Measurements from ENCODE around the gene LONRF2. TPM values are rescaled to one million over a fixed set of nuclear protein-coding genes. Genes with fewer than 3 reads are reported as not detected.

The LONRF2 gene
- total RNA-seq, 1 experiment from 2014 or later, result 2.7 TPM

DNA sequence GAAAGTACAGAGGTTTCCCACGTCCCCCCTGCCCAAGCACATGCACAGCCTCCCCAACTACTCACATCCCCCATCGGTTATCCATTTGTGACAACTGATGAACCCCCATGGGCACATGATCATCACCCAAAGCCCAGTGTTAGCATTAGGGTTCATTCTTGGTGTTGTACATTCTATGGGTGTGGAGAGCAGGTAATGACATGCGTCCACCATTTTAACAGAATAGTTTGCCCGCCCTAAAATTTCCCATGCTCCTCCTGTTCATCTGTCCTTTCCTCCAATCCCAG is 74.3 kb downstream of the LONRF2 start:
- Histone ChIP-seq H3K56ac (ENCODE audit: insufficient read length, low read depth, low read length) (no peak overlapping the region), H2BK20ac (ENCODE audit: low read depth, low read length, poor library complexity, severe bottlenecking) (no peak overlapping the region), H2BK120ac (ENCODE audit: low read depth, low read length, poor library complexity, severe bottlenecking) (no peak overlapping the region), H2AK5ac (ENCODE audit: insufficient read length, low read length) (no peak overlapping the region), H3K4me2 (ENCODE audit: insufficient read depth, insufficient read length, low read length) (no peak overlapping the region), H3K23ac (ENCODE audit: insufficient read length, low read depth, low read length) (no peak overlapping the region), H4K91ac (ENCODE audit: insufficient read length, low read depth, low read length) (no peak overlapping the region), H4K5ac (ENCODE audit: insufficient read length, low read depth, low read length) (no peak overlapping the region), H3K79me1 (ENCODE audit: insufficient read depth, low read depth, low read length, poor library complexity, severe bottlenecking) (no peaks in the 10 kb centered on the region), H3K79me2 (ENCODE audit: insufficient read depth, low read length) (no peaks in the 10 kb centered on the region), H4K8ac (replicated peaks; ENCODE audit: insufficient read length, low read depth, low read length) (no peak overlapping the region), H3K9ac (ENCODE audit: extremely low read depth, insufficient read length, low read length) (no peak overlapping the region), H3K4ac (ENCODE audit: low read depth, low read length) (no peak overlapping the region), H2BK5ac (ENCODE audit: insufficient read length, low read length) (no peak overlapping the region), H2AFZ (ENCODE audit: low read length) (no peak overlapping the region), H3K14ac (ENCODE audit: insufficient read depth, low read length) (no peak overlapping the region), H3T11ph (ENCODE audit: low read length) (no peak overlapping the region), H3K18ac (ENCODE audit: insufficient read length, low read depth, low read length) (no peak overlapping the region), H4K20me1 (ENCODE audit: control insufficient read depth, insufficient read depth, insufficient read length) (no peaks in the 10 kb centered on the region), H3K4me1 (ENCODE audit: insufficient read depth, low read length) (no peaks in the 10 kb centered on the region; the same call in 1 of the 2 replicates), H3K23me2 (ENCODE audit: insufficient read length, low read depth, low read length, poor library complexity, severe bottlenecking) (no peaks in the 10 kb centered on the region), H3K27ac (ENCODE audit: insufficient read length, low read depth, low read length) (no peak overlapping the region), H3K9me3 (ENCODE audit: control insufficient read depth, low read depth, low read length) (no peaks in the 10 kb centered on the region), H2BK12ac (ENCODE audit: insufficient read length, low read depth, low read length) (no peak overlapping the region), H3K27me3 (ENCODE audit: insufficient read depth, low read length) (no peaks in the 10 kb centered on the region), H2BK15ac (ENCODE audit: low read depth, low read length) (no peak overlapping the region)
- Mint-ChIP-seq H3K27me3 (ENCODE audit: low read depth) (peaks cover 26% of the 10 kb centered on the region), H3K4me3 (no peak overlapping the region), H3K27ac (no peak overlapping the region), H3K36me3 (ENCODE audit: insufficient read depth in 1 of 3, low read depth in 3 of 3) (no peaks in the 10 kb centered on the region), H3K4me1 (peaks cover 2 to 12% of the 10 kb centered on the region in 2 experiments), H3K9me3 (no peaks in the 10 kb centered on the region)
- no CpG with 5 or more reads among the region's 4 CpGs for WGBS (ENCODE audit: extremely low coverage, insufficient read length, low lambda C conversion rate)
- TF ChIP-seq, protein P1, sequence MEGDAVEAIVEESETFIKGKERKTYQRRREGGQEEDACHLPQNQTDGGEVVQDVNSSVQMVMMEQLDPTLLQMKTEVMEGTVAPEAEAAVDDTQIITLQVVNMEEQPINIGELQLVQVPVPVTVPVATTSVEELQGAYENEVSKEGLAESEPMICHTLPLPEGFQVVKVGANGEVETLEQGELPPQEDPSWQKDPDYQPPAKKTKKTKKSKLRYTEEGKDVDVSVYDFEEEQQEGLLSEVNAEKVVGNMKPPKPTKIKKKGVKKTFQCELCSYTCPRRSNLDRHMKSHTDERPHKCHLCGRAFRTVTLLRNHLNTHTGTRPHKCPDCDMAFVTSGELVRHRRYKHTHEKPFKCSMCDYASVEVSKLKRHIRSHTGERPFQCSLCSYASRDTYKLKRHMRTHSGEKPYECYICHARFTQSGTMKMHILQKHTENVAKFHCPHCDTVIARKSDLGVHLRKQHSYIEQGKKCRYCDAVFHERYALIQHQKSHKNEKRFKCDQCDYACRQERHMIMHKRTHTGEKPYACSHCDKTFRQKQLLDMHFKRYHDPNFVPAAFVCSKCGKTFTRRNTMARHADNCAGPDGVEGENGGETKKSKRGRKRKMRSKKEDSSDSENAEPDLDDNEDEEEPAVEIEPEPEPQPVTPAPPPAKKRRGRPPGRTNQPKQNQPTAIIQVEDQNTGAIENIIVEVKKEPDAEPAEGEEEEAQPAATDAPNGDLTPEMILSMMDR (conservative IDR thresholded peaks at IDR 0.05), result no peak
- no peak for DNase-seq

Measured in H9 (cell line).